OCI-LY7 (cell line): ENCODE data around the gene ALG9. TPM values are rescaled to one million over a fixed set of nuclear protein-coding genes. Genes with fewer than 3 reads are reported as not detected.

ENCODE experiments used
- BruUV-seq: library from RNA; stranded (reverse); fragments of 400-500 nt; replicated peaks from 2 replicates; lab custom pipeline; 2021; lab: Mats Ljungman, UMichigan
- CTCF ChIA-PET: fragments of 300-600 bp; sonication (Branson Sonifier 250); formaldehyde crosslinking; loops from one replicate; lab custom pipeline; 2022; ENCODE audit warnings: antibody characterized with exemption; ENCODE audit not compliant: unreplicated experiment; lab: Charles Lee
- POLR2A ChIA-PET: fragments of 300-600 bp; sonication (Branson Sonifier 250); formaldehyde crosslinking; loops from one replicate; lab custom pipeline; 2022; ENCODE audit warnings: antibody characterized with exemption; lab: Charles Lee
- DNase-seq: peaks from one replicate; pipeline ENCODE4 v3.0.0-alpha.2; 2015; ENCODE audit warnings: low spot score
- H2AFZ ChIP-seq: fragments of 200-600 bp; sonication (generic), shearing (Covaris generic); 2 replicates; pipeline ENCODE4 v1.6.1; 2014; ENCODE audit warnings: mild to moderate bottlenecking, antibody characterized with exemption, low read length, moderate library complexity
- H3K27ac ChIP-seq: fragments of 200-600 bp; sonication (generic); 2 replicates; pipeline ENCODE4 v1.5.1; 2014; ENCODE audit warnings: mixed run types, low read depth, mild to moderate bottlenecking, moderate library complexity, low read length, inconsistent platforms; ENCODE audit not compliant: poor library complexity, severe bottlenecking
- H3K36me3 ChIP-seq: fragments of 200-600 bp; sonication (generic); 2 replicates; pipeline ENCODE4 v1.6.1; 2014; ENCODE audit warnings: mild to moderate bottlenecking, antibody characterized with exemption, low read length, moderate library complexity, mixed read lengths; ENCODE audit not compliant: insufficient read depth
- H3K4me1 ChIP-seq: fragments of 200-600 bp; sonication (generic); 2 replicates; pipeline ENCODE4 v1.5.1; 2014; ENCODE audit warnings: mild to moderate bottlenecking, low read length; ENCODE audit not compliant: insufficient read depth, poor library complexity, severe bottlenecking
- H3K4me2 ChIP-seq: fragments of 200-600 bp; sonication (generic); 2 replicates; pipeline ENCODE4 v1.6.1; 2014; ENCODE audit warnings: mild to moderate bottlenecking, low read length
- H3K4me3 ChIP-seq: fragments of 200-600 bp; sonication (generic); 2 replicates; pipeline ENCODE4 v1.5.1; 2014; ENCODE audit warnings: mild to moderate bottlenecking, low read depth, low read length; ENCODE audit not compliant: poor library complexity, severe bottlenecking
- H3K79me2 ChIP-seq: fragments of 200-600 bp; sonication (generic); 2 replicates; pipeline ENCODE4 v1.6.1; 2016; ENCODE audit warnings: low read depth, mild to moderate bottlenecking, low read length, moderate library complexity, mixed read lengths; ENCODE audit not compliant: insufficient read depth
- H3K9me2 ChIP-seq: fragments of 200-600 bp; sonication (generic); 2 replicates; pipeline ENCODE4 v1.6.1; 2016; ENCODE audit warnings: mild to moderate bottlenecking, low read length, mixed read lengths; ENCODE audit not compliant: insufficient read depth
- H3K9me3 ChIP-seq: fragments of 200-600 bp; sonication (generic); 2 replicates; pipeline ENCODE4 v1.6.1; 2014; ENCODE audit warnings: mild to moderate bottlenecking, mixed run types, low read length, mixed read lengths
- H4K20me1 ChIP-seq: fragments of 200-600 bp; sonication (generic); 2 replicates; pipeline ENCODE4 v1.6.1; 2014; ENCODE audit warnings: mild to moderate bottlenecking, antibody characterized with exemption, low read length, moderate library complexity, mixed read lengths; ENCODE audit not compliant: insufficient read depth
- CTCF ChIP-seq: fragments of 200-600 bp; sonication (generic); conservative IDR thresholded peaks from 2 replicates; pipeline ENCODE4 v1.5.1; 2014; ENCODE audit warnings: mild to moderate bottlenecking, antibody characterized with exemption, low read length, moderate library complexity, mixed read lengths
- EZH2phosphoT487 ChIP-seq: fragments of 200-600 bp; sonication (generic); IDR thresholded peaks from 2 replicates; pipeline ENCODE4 v1.6.1; 2018; ENCODE audit warnings: low read depth, borderline replicate concordance, mild to moderate bottlenecking, mixed run types, antibody characterized with exemption, low read length, moderate library complexity, mixed read lengths
- intact Hi-C: fragments of 100-400 bp; cut with micrococcal nuclease; formaldehyde crosslinking; loops from one replicate; pipeline ENCODE4 v1.10.0; 2022; ENCODE audit not compliant: unreplicated experiment
- total RNA-seq, 2 experiments: library from RNA; depleted of rRNA in 1 of 2; stranded (reverse); fragments of >200 nt in 1 of 2; shearing (Covaris generic) in 1 of 2; gene quantifications; 2 replicates each; pipeline ENCODE4 v1.2.3, GENCODE V29; 2014 to 2022

The ALG9 gene
- total RNA-seq, 2 experiments from 2014 or later: 16.8 to 21.6 TPM

- no TSS peak for BruUV-seq
- DNase-seq: no peak
- Histone ChIP-seq H3K4me2 (no peak overlapping the region), H3K4me1 (no peaks in the 10 kb centered on the region), H3K9me2 (no peaks in the 10 kb centered on the region), H3K27ac (no peak overlapping the region), H4K20me1 (no peaks in the 10 kb centered on the region), H3K4me3 (no peak overlapping the region), H3K36me3 (peaks cover 40% of the 10 kb centered on the region), H3K79me2 (no peaks in the 10 kb centered on the region), H2AFZ (no peak overlapping the region), H3K9me3 (no peaks in the 10 kb centered on the region)
- CTCF ChIA-PET: no interaction called here
- intact Hi-C loops: no loop called here
- POLR2A ChIA-PET: interaction anchor here (0.6 to 1.4 kb wide), 4 partner anchors 9 to 37 kb away, joined by 3 to 11 read pairs (median 3); no protein-coding TSS in a partner anchor
- TF ChIP-seq CTCF (no peak), EZH2phosphoT487 (no peak)
Observed at GRCh38 chr11:111852103-111852502, 19.3 kb downstream of the ALG9 start.

- Histone ChIP-seq H3K9me2 (no peaks in the 10 kb centered on the region), H4K20me1 (no peaks in the 10 kb centered on the region), H3K4me3 (no peak overlapping the region), H3K27ac (no peak overlapping the region), H3K36me3 (peaks cover 38% of the 10 kb centered on the region), H2AFZ (no peak overlapping the region), H3K4me1 (no peaks in the 10 kb centered on the region), H3K4me2 (no peak overlapping the region), H3K79me2 (no peaks in the 10 kb centered on the region), H3K9me3 (no peaks in the 10 kb centered on the region)
- CTCF ChIA-PET: no interaction called here
- POLR2A ChIA-PET: interaction anchor here (0.5 to 1.4 kb wide), 5 partner anchors 9 to 257 kb away, joined by 3 to 11 read pairs (median 3); no protein-coding TSS in a partner anchor
- TF ChIP-seq EZH2phosphoT487 (no peak), CTCF (peak; percentile 74)
- BruUV-seq: no TSS peak
- intact Hi-C loops: no loop called here
- peak; percentile 15 for DNase-seq
Observed at GRCh38 chr11:111851636-111852035, 19.7 kb downstream of the ALG9 start.

GRCh38 chr11:111851067-111851466 lies 20.3 kb downstream of the ALG9 start:
- DNase-seq: no peak
- H3K36me3 ChIP-seq: peaks cover 38% of the 10 kb centered on the region
- intact Hi-C loops: no loop called here
- ChIA-PET POLR2A (interaction anchor here (0.5 to 1.3 kb wide), 5 partner anchors 14 to 795 kb away, joined by 3 to 4 read pairs (median 3); no protein-coding TSS in a partner anchor), CTCF (no interaction called here)
- H3K4me2 ChIP-seq: no peak overlapping the region
- no TSS peak for BruUV-seq
- no peaks in the 10 kb centered on the region for H3K9me3 ChIP-seq
- no peaks in the 10 kb centered on the region for H3K9me2 ChIP-seq
- no peak overlapping the region for H3K4me3 ChIP-seq
- H4K20me1 ChIP-seq: no peaks in the 10 kb centered on the region
- H3K4me1 ChIP-seq: no peaks in the 10 kb centered on the region
- no peaks in the 10 kb centered on the region for H3K79me2 ChIP-seq
- no peak for TF ChIP-seq EZH2phosphoT487
- H3K27ac ChIP-seq: no peak overlapping the region
- no peak overlapping the region for H2AFZ ChIP-seq
